ENCODE data around the gene TOLLIP. TPM values are rescaled to one million over a fixed set of nuclear protein-coding genes. Genes with fewer than 3 reads are reported as not detected.
A peak's percentile ranks its signal among the peaks of the same experiment; 100 is the strongest.

The TOLLIP gene
- total RNA-seq, 2 donors from 2014 or later: 53.2 to 56.4 TPM

DNA sequence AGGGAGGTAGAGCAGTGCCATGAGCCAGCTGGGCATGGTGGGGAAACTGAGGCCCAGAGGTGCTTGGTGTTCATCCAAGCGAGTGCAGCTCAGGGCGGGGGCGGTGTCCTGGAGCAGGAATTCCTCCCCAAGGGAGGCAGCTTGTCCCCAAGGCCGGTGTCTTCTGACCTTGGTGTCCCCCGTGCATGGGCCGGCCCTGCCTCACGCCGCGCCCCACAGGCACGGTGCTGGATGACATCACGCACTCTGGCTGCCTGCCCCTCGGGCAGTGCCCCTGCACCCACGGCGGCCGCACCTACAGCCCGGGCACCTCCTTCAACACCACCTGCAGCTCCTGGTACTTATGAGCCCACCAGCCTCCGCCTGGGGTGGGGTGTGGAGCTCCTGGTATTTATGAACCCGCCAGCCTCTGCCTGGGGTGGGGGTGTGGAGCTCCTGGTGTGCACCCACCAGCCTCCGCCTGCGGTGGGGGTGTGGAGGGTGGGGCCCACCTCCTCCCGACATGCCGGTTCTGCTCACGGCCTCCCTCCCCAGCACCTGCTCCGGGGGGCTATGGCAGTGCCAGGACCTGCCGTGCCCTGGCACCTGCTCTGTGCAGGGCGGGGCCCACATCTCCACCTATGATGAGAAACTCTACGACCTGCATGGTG, 79.8 kb downstream of the TOLLIP start:
- ATAC-seq (no peak), DNase-seq (ENCODE audit: low spot score) (peak; percentile 44)
- Mint-ChIP-seq H3K27ac (no peak overlapping the region), H3K27me3 (no peaks in the 10 kb centered on the region), H3K4me3 (no peak overlapping the region), H3K4me1 (ENCODE audit: low read depth in 2 of 2) (no peaks in the 10 kb centered on the region), H3K9me3 (no peaks in the 10 kb centered on the region), H3K36me3 (no peaks in the 10 kb centered on the region)

DNA sequence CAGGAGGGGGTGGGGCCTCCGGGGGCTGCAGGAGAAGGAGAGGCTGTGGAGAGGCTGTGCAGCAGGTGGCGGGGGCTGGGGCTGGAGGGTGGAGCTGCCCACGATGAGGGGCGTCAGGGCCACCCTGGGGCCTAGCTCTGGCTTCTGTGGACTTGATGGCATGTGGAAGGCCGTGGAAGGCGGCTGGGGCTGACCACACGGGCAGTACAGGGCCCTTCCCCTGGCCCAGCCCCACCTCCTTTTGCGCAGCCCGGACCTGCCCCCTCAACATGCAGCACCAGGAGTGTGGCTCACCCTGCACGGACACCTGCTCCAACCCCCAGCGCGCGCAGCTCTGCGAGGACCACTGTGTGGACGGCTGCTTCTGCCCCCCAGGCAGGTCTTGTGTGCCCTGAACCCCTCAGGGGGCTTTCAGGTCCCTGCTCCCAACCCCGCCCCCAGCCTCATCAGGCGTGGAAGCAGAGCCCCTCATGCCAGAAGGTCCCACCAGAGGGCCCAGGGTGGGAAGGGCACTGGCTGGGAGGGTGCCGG, 80.4 kb downstream of the TOLLIP start:
- peak; percentile 44 for DNase-seq (ENCODE audit: low spot score)
- H3K4me1 Mint-ChIP-seq (ENCODE audit: low read depth in 2 of 2): no peaks in the 10 kb centered on the region
- no peaks in the 10 kb centered on the region for H3K36me3 Mint-ChIP-seq
- no peaks in the 10 kb centered on the region for H3K9me3 Mint-ChIP-seq
- ATAC-seq: no peak
- peaks cover 0 to 2% of the 10 kb centered on the region in 2 donors for H3K27me3 Mint-ChIP-seq
- H3K4me3 Mint-ChIP-seq: no peak overlapping the region
- H3K27ac Mint-ChIP-seq: no peak overlapping the region

DNA sequence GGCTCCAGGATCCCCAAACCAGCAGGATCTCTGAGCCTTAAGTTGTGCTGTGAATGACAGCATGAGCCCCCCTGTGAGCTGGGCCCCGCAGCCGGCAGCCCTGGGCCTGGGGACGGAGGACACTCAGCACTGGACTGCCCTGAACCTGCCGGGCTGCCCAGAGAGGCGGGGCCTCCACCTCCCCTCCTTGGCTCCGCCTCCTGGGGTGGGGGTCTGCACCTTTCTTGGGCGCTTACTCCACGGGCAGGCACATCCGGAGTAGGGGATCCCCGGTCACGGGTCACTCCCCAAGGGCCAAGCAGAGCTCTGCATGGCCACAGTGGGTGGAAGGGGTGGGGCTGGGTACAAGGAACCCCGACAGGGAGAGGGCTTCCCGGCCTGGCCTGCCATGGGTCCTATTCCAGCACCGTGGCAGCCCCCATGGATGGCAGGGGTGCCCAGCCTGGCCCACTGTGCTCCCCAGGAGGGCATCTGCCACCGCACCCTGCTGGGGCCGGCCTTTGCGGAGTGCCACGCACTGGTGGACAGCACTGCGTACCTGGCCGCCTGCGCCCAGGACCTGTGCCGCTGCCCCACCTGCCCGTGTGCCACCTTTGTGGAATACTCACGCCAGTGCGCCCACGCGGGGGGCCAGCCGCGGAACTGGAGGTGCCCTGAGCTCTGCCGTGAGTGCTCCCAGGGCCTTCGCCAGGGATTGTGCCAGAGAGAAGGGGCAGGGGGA, 81.2 kb downstream of the TOLLIP start:
- Mint-ChIP-seq H3K9me3 (no peaks in the 10 kb centered on the region), H3K27ac (no peak overlapping the region), H3K27me3 (peaks cover 0 to 2% of the 10 kb centered on the region in 2 donors), H3K4me3 (no peak overlapping the region), H3K36me3 (no peaks in the 10 kb centered on the region), H3K4me1 (ENCODE audit: low read depth in 2 of 2) (no peaks in the 10 kb centered on the region)
- DNase-seq (ENCODE audit: low spot score) (peak; percentile 58), ATAC-seq (no peak)

- no peak overlapping the region for H3K27ac Mint-ChIP-seq
- H3K4me1 Mint-ChIP-seq (ENCODE audit: low read depth in 2 of 2): no peaks in the 10 kb centered on the region
- ATAC-seq (no peak), DNase-seq (ENCODE audit: low spot score) (peak; percentile 51)
- H3K4me3 Mint-ChIP-seq: no peak overlapping the region
- no peaks in the 10 kb centered on the region for H3K36me3 Mint-ChIP-seq
- H3K27me3 Mint-ChIP-seq: peaks cover 0 to 2% of the 10 kb centered on the region in 2 donors
- no peaks in the 10 kb centered on the region for H3K9me3 Mint-ChIP-seq
Observed at GRCh38 chr11:1227551-1228100, 81.8 kb downstream of the TOLLIP start.

GRCh38 chr11:1226986-1227550, 82.4 kb downstream of the TOLLIP start:
- DNase-seq (ENCODE audit: low spot score) (peak; percentile 53), ATAC-seq (no peak)
- Mint-ChIP-seq H3K4me1 (ENCODE audit: low read depth in 2 of 2) (no peaks in the 10 kb centered on the region), H3K27ac (no peak overlapping the region), H3K9me3 (no peaks in the 10 kb centered on the region), H3K27me3 (peaks cover 0 to 2% of the 10 kb centered on the region in 2 donors), H3K36me3 (no peaks in the 10 kb centered on the region), H3K4me3 (no peak overlapping the region)

DNA sequence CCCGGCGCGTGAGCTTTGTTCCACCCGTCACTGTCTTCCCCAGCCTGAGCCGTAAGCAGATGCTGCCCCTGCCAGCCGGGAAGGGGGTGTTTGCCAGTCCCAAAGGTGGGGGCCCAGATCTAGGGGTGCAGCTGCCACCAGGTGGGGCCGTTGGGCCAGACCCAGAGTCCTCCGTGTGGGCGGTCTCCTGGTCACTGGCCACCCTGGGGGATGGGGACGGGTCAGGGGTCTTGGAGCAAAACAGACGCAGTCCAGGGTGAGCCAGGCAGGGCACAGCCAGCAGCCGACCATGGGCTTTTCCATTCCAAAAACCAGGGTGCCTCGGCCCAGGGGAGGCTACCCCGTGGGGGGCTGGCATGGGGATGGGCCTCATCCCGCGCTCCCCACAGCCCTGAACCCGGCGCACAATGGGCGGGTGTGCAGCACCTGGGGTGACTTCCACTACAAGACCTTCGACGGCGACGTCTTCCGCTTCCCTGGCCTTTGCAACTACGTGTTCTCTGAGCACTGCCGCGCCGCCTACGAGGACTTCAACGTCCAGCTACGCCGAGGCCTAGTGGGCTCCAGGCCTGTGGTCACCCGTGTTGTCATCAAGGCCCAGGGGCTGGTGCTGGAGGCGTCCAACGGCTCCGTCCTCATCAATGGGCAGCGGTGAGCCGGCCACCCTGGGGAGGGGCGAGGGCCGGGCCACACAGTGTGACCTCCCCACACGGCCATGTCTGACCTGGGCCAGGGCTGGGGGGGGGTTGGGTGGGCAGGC, 83.0 kb downstream of the TOLLIP start:
- H3K27me3 Mint-ChIP-seq: peaks cover 0 to 2% of the 10 kb centered on the region in 2 donors

GRCh38 chr11:1225386-1226225, 83.8 kb downstream of the TOLLIP start:
- H3K27me3 Mint-ChIP-seq: peaks cover 0 to 2% of the 10 kb centered on the region in 2 donors
- no peak for ATAC-seq
- no peak overlapping the region for H3K27ac Mint-ChIP-seq
- DNase-seq (ENCODE audit: low spot score): peak; percentile 57
- no peak overlapping the region for H3K4me3 Mint-ChIP-seq
- H3K9me3 Mint-ChIP-seq: no peaks in the 10 kb centered on the region
- no peaks in the 10 kb centered on the region for H3K4me1 Mint-ChIP-seq (ENCODE audit: low read depth in 2 of 2)
- H3K36me3 Mint-ChIP-seq: no peaks in the 10 kb centered on the region

More for the DNA sequence above, 83.0 kb downstream of the TOLLIP start:
- Mint-ChIP-seq H3K4me3 (no peak overlapping the region), H3K4me1 (ENCODE audit: low read depth in 2 of 2) (no peaks in the 10 kb centered on the region), H3K27ac (no peak overlapping the region), H3K36me3 (no peaks in the 10 kb centered on the region), H3K9me3 (no peaks in the 10 kb centered on the region)
- ATAC-seq (no peak), DNase-seq (ENCODE audit: low spot score) (peak; percentile 54)

GRCh38 chr11:1224491-1225385, 84.7 kb downstream of the TOLLIP start:
- peak; percentile 57 for DNase-seq (ENCODE audit: low spot score)
- H3K27me3 Mint-ChIP-seq: peaks cover 0 to 2% of the 10 kb centered on the region in 2 donors
- no peaks in the 10 kb centered on the region for H3K9me3 Mint-ChIP-seq

More at GRCh38 chr11:1224491-1225385, 84.7 kb downstream of the TOLLIP start:
- no peak overlapping the region for H3K4me3 Mint-ChIP-seq
- H3K36me3 Mint-ChIP-seq: no peaks in the 10 kb centered on the region
- no peak overlapping the region for H3K27ac Mint-ChIP-seq
- no peak for ATAC-seq
- H3K4me1 Mint-ChIP-seq (ENCODE audit: low read depth in 2 of 2): no peaks in the 10 kb centered on the region

Other genes with a start within 250 kb of the TOLLIP start
- gene MUC2, start 234.8 kb downstream of the TOLLIP start, total RNA-seq: not detected
- gene MUC5AC, start 151.7 kb downstream of the TOLLIP start, total RNA-seq: not detected
- not detected for gene MUC5B, start 86.6 kb downstream of the TOLLIP start, total RNA-seq
- under 1 TPM; 0.17 to 0.33 TPM for gene BRSK2, start 80.3 kb upstream of the TOLLIP start, total RNA-seq
- 10 to 100 TPM; 40.0 to 42.7 TPM for gene MOB2, start 177.1 kb upstream of the TOLLIP start, total RNA-seq

Measured in natural killer cell treated with Interleukin-12 subunit alpha and Interleukin-12 subunit beta and Interleukin-15 and Interleukin-18, amount 100 ng/mL, for 72 hours (primary cell).